Activated CD4-positive, alpha-beta memory T cell treated with anti-CD3 and anti-CD28 coated beads, Interleukin-2, amount 10 ng/mL, durations not matched to agents 7 days and 5 days (primary cell): ENCODE measurements around the gene ATM. TPM values are rescaled to one million over a fixed set of nuclear protein-coding genes. Genes with fewer than 3 reads are reported as not detected.

Experiments
- CTCF ChIA-PET: fragments of 350-600 bp; sonication (Branson Sonifier 250); formaldehyde crosslinking; loops from one replicate; lab custom pipeline; 2021; ENCODE audit warnings: antibody characterized with exemption, inconsistent platforms; lab: Charles Lee
- POLR2A ChIA-PET: fragments of 350-600 bp; sonication (Branson Sonifier 250); formaldehyde crosslinking; loops from one replicate; lab custom pipeline; 2021; ENCODE audit warnings: antibody characterized with exemption; lab: Charles Lee
- DNase-seq: peaks from one replicate; pipeline ENCODE4 v3.0.0-alpha.2; 2020
- H3K27ac Mint-ChIP-seq: one replicate; pipeline ENCODE4 v1.8.0; 2021; ENCODE audit warnings: mild to moderate bottlenecking, mixed read lengths
- H3K27me3 Mint-ChIP-seq: one replicate; pipeline ENCODE4 v1.8.0; 2021; ENCODE audit warnings: mixed read lengths
- H3K36me3 Mint-ChIP-seq: one replicate; pipeline ENCODE4 v1.8.0; 2021; ENCODE audit warnings: low read depth, mixed read lengths
- H3K4me1 Mint-ChIP-seq: one replicate; pipeline ENCODE4 v1.8.0; 2021; ENCODE audit warnings: mixed read lengths
- H3K4me3 Mint-ChIP-seq: one replicate; pipeline ENCODE4 v1.8.0; 2021; ENCODE audit warnings: mild to moderate bottlenecking, mixed read lengths
- H3K9me3 Mint-ChIP-seq: one replicate; pipeline ENCODE4 v1.8.0; 2021; ENCODE audit warnings: mixed read lengths
- total RNA-seq, 2 experiments: library from RNA; stranded (reverse); gene quantifications; one replicate each; pipeline ENCODE4 v1.2.3, GENCODE V29; 2021

ATM gene
- total RNA-seq, 2 experiments from 2014 or later = 130 to 144 TPM

DNA sequence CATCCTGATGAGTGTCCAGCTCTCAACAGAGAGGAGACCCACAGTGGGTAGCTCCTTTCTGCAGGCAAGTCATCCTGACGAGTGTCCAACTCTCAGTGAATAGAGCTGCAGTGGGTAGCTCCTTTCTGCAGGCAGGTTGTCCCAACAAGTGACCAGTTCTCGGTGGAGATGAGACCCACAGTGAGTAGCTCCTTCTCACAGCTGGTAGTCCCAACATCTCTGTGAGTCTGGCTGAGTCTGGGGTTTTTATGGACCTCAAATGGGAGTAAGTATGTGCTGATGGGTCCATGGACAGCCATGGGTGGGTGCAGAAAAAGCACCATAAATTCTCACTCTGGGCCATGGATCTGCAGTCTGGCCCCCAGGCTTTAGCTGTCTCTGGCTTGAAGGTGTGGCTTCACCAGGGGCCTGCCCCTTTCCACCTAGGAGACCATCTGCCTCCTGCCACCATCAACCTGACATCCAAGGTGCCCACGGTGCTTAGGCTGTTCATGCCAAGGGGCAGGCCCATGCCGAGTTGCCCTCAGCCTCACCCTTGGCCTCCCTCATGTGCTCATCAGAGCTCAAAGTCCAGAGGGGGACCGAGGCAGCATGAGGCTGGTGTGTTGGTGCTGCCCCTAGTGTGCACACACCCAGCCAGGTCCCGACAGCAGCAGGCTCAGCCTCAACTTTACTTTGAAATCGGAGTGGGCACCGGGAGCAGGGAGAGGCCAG lies 15.7 kb upstream of the ATM start:
- Mint-ChIP-seq H3K27ac (no peak overlapping the region), H3K4me3 (no peak overlapping the region), H3K27me3 (no peaks in the 10 kb centered on the region), H3K9me3 (peaks cover 36% of the 10 kb centered on the region), H3K4me1 (peaks cover 16% of the 10 kb centered on the region), H3K36me3 (peaks cover 99% of the 10 kb centered on the region)
- ChIA-PET CTCF (no interaction called here), POLR2A (interaction anchor here (0.8 to 1.5 kb wide), 5 partner anchors 8 to 29 kb away, joined by 3 to 5 read pairs (median 3); partner anchors contain the start of gene NPAT)
- DNase-seq = no peak

DNA sequence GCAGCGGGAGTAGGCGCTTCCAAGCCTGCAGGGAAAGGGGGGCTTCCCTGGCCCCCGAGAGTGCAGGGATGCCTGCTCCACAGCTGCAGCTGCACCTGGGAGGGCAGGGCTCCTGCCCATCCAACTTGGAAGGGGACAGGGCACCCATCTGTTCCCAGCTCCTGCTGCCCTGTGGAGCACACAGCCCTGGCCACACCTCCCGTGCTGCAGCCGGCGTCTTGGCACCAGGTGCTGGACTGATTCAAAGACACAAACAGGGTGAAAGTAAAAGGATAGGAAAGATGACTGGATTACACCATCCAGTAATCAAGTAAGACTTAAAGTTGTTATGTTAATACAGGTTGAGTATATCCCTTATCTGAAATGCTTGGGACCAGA lies 15.2 kb upstream of the ATM start:
- H3K4me3 Mint-ChIP-seq = no peak overlapping the region
- H3K9me3 Mint-ChIP-seq = peaks cover 36% of the 10 kb centered on the region
- H3K4me1 Mint-ChIP-seq = peaks cover 16% of the 10 kb centered on the region
- H3K36me3 Mint-ChIP-seq = peaks cover 99% of the 10 kb centered on the region
- ChIA-PET POLR2A (interaction anchor here (0.8 to 1.4 kb wide), 2 partner anchors 9 to 14 kb away, joined by 3 to 5 read pairs; partner anchors contain the start of gene NPAT), CTCF (interaction anchor here (0.9 kb wide), 1 partner anchor 15 kb away, joined by 3 read pairs; the partner anchor contains the start of gene ATM)
- H3K27ac Mint-ChIP-seq = no peak overlapping the region
- DNase-seq = no peak
- no peaks in the 10 kb centered on the region for H3K27me3 Mint-ChIP-seq

DNA sequence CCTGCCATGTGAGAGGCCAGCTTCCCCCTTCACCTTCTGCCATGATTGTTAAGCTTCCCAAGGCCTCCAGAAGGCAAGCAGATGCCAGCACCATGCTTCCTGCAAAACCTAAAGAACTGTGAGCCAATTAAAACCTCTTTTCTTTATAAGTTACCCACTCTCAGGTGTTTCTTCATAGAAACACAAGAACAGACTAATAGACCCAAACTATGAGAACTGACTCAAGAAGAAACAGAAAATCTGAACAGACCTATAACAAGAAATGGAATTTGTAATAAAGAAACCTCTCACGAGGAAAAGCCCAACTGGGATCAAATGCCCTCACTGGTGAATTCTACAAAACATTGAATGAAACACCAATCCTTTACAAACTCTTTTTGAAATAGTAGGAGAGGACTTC lies 12.4 kb upstream of the ATM start:
- ChIA-PET POLR2A (no interaction called here), CTCF (no interaction called here)
- no peak for DNase-seq
- Mint-ChIP-seq H3K4me3 (no peak overlapping the region), H3K27me3 (no peaks in the 10 kb centered on the region), H3K36me3 (peaks cover 95% of the 10 kb centered on the region), H3K4me1 (peaks cover 21% of the 10 kb centered on the region), H3K27ac (no peak overlapping the region), H3K9me3 (peaks cover 23% of the 10 kb centered on the region)

DNA sequence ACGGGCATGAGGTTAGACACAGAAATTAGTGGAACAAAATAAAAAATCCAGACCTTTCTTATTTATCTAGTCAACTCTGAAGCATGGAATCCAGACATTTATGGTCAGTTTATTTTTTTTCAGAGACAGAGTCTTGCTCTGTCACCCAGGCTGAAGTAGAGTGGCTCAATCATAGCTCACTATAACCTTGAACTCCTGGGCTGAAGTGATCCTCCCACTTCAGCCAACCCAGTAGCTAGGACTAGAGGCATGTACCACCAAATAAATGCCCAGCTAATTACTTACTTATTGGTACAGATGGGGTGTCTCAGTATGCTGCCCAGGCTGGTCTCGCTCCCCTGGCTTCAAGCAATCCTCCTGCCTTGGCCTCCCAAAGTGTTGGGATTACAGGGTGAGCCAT lies 9.1 kb upstream of the ATM start:
- no peak overlapping the region for H3K4me3 Mint-ChIP-seq
- no peak overlapping the region for H3K27ac Mint-ChIP-seq
- no peaks in the 10 kb centered on the region for H3K27me3 Mint-ChIP-seq
- DNase-seq = no peak
- ChIA-PET CTCF (interaction anchor here (0.7 to 0.9 kb wide), 2 partner anchors 23 to 95 kb away, joined by 3 to 4 read pairs; no protein-coding TSS in a partner anchor), POLR2A (no interaction called here)
- peaks cover 86% of the 10 kb centered on the region for H3K36me3 Mint-ChIP-seq
- peaks cover 8% of the 10 kb centered on the region for H3K9me3 Mint-ChIP-seq
- peaks cover 43% of the 10 kb centered on the region for H3K4me1 Mint-ChIP-seq

DNA sequence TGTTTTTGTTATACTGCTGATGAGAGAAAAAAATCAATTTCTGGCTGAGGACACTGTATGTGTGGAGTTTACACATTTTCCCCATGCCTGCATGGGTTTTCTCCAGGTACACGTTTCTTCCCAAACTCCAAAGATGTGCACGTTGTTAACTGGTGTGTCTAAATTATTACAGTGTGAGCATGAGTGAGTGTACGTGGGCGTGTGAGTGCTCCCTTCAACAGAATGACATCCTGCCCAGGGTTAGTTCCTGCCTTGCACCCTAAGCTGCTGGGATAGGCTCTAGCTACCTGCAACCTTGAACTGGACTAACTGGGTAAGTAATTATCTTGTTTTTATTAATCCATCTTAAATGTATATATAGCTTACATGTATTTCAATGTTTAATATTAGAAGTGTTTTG lies 5.9 kb upstream of the ATM start:
- Mint-ChIP-seq H3K27ac (no peak overlapping the region), H3K9me3 (no peaks in the 10 kb centered on the region), H3K4me3 (no peak overlapping the region), H3K36me3 (peaks cover 79% of the 10 kb centered on the region), H3K4me1 (peaks cover 53% of the 10 kb centered on the region), H3K27me3 (no peaks in the 10 kb centered on the region)
- ChIA-PET POLR2A (no interaction called here), CTCF (no interaction called here)
- DNase-seq = no peak

DNA sequence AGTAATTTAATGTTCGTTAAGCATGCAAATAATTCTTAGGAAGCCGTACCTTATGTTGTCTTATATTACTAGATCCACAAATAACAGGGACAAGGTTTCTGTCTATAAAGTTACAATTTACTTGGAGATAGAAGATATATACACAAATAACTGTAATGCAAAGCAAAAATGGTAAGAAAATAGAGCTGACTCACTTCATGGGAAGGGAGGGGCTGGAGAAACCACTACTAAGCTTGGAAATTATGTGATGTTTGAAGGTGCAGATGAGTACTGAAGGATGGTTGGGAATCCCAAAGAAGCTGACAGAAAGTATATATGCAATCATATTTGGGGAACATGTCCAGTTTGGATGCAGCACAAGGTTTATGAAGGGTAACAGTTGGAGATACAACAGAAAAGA lies 4.4 kb upstream of the ATM start:
- H3K4me3 Mint-ChIP-seq = no peak overlapping the region
- H3K36me3 Mint-ChIP-seq = peaks cover 70% of the 10 kb centered on the region
- H3K9me3 Mint-ChIP-seq = no peaks in the 10 kb centered on the region
- POLR2A ChIA-PET = interaction anchor here (1.0 to 1.3 kb wide), 4 partner anchors 12 to 18 kb away, joined by 3 to 6 read pairs (median 4); no protein-coding TSS in a partner anchor
- DNase-seq = no peak
- H3K27me3 Mint-ChIP-seq = no peaks in the 10 kb centered on the region
- H3K27ac Mint-ChIP-seq = peak overlapping the region; percentile 28
- CTCF ChIA-PET = interaction anchor here (1.1 kb wide), 1 partner anchor 100 kb away, joined by 4 read pairs; no protein-coding TSS in a partner anchor
- peaks cover 53% of the 10 kb centered on the region for H3K4me1 Mint-ChIP-seq

DNA sequence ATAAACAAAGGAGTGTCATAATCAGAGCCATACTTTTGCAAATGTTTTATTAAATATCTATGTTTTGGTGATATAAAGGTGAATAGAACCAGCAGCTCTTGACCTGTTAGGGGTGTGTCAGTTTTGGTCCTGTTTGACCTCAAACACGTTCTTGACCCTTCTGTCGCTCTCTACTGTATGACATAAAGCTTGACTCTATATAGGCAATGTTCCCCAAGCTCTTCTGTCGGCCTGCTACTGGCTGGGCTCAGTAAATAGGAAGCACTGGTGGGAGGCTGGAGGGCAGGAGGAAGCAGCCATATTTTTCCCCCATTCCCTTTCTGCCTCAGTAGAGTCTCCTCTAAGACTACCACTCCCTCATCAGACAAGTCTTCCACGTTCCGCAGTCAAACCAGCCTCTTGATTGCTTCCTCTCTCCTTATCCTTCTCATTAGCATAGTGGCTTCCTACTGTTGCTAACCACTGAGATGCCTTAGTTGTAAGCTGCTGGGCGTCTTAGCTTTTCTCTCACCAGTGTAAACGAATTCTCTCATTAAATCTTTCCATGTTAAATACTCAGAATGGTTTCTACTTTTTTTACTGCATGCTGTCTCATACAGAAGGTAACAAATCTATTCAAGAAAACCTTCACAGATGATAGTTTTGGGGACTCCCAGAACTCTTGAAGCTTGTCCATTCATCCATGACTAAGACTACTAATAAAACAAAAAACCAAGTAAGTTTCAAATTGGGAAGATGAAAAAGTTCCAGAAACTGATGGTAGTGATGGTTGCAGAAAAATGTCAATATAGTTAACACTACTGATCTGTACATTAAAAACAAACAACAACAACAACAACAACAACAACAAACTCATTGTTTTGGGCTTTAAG lies 3.7 kb upstream of the ATM start:
- POLR2A ChIA-PET = interaction anchor here (1.0 to 1.3 kb wide), 4 partner anchors 12 to 18 kb away, joined by 3 to 6 read pairs (median 4); no protein-coding TSS in a partner anchor
- Mint-ChIP-seq H3K4me3 (peak overlapping the region; percentile 43), H3K27ac (peak overlapping the region; percentile 22), H3K4me1 (peaks cover 51% of the 10 kb centered on the region), H3K27me3 (no peaks in the 10 kb centered on the region), H3K36me3 (peaks cover 63% of the 10 kb centered on the region), H3K9me3 (no peaks in the 10 kb centered on the region)
- CTCF ChIA-PET = interaction anchor here (0.8 to 1.1 kb wide), 2 partner anchors 18 to 101 kb away, joined by 3 to 4 read pairs; no protein-coding TSS in a partner anchor
- DNase-seq = no peak

DNA sequence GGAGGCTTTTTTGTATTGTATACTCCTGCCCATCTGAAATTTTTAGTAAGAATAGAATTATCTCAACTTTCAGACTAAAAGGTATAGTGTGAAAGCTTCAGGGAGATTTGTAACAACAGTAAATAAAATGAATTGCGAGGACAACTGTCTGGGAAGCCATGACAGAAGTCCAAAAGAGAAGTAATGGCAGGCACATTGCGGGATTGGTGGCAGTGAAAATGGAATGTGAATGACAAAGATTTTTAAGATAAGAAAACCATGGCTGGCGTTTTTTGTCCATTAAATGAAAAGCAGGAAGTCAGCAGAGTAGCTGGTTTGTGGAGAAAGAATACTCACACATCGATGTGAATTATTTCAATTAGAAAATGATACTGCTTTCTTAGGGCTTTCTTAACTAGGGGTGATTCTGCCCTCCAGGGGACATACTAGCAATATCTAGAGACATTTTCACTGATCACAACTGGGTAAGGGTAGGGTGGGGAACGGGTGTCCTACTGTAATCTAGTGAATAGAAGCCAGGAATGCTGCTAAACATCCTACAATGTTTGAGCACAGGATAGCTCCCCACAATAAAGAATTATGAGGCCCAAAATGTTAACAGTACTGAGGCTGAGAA lies 2.0 kb upstream of the ATM start:
- CTCF ChIA-PET = interaction anchor here (0.8 to 2.6 kb wide), 5 partner anchors 100 to 280 kb away, joined by 3 to 12 read pairs (median 4); partner anchors contain the start of genes C11orf65 and CUL5
- H3K27ac Mint-ChIP-seq = no peak overlapping the region
- no peaks in the 10 kb centered on the region for H3K9me3 Mint-ChIP-seq
- peaks cover 53% of the 10 kb centered on the region for H3K4me1 Mint-ChIP-seq
- peaks cover 59% of the 10 kb centered on the region for H3K36me3 Mint-ChIP-seq
- H3K27me3 Mint-ChIP-seq = no peaks in the 10 kb centered on the region
- DNase-seq = no peak
- H3K4me3 Mint-ChIP-seq = no peak overlapping the region
- POLR2A ChIA-PET = interaction anchor here (0.6 to 10.3 kb wide), 13 partner anchors 18 to 444 kb away, joined by 3 to 337 read pairs (median 4); partner anchors contain the start of genes ACAT1, CUL5 and DDX10

DNA sequence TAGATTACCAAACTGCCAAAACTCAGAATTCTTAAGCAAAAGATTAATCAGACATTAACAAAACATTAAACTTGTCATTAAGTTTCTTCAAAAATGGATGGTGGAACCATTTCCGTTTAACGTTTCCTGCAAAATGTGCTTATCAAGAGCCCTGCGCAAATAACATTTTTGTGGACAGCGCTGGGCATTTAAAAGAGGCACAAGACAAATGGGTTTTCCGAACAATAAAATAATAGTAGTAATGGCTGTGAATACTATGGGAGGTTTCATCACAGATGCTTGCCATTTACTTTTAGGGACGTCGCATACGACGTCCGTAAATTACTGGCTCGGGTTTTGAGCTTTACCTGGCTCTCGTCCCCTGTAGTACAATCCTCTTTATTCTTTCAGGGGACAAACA lies 1.5 kb upstream of the ATM start:
- H3K36me3 Mint-ChIP-seq = peaks cover 57% of the 10 kb centered on the region
- ChIA-PET POLR2A (interaction anchor here (0.8 to 10.3 kb wide), 18 partner anchors 11 to 444 kb away, joined by 3 to 337 read pairs (median 4); partner anchors contain the start of genes ACAT1, C11orf65, CUL5 and DDX10), CTCF (interaction anchor here (0.8 to 3.0 kb wide), 7 partner anchors 15 to 279 kb away, joined by 3 to 27 read pairs (median 4); partner anchors contain the start of genes C11orf65 and CUL5)
- no peak for DNase-seq
- no peaks in the 10 kb centered on the region for H3K27me3 Mint-ChIP-seq
- no peaks in the 10 kb centered on the region for H3K9me3 Mint-ChIP-seq
- no peak overlapping the region for H3K4me3 Mint-ChIP-seq
- H3K27ac Mint-ChIP-seq = no peak overlapping the region
- peaks cover 54% of the 10 kb centered on the region for H3K4me1 Mint-ChIP-seq

DNA sequence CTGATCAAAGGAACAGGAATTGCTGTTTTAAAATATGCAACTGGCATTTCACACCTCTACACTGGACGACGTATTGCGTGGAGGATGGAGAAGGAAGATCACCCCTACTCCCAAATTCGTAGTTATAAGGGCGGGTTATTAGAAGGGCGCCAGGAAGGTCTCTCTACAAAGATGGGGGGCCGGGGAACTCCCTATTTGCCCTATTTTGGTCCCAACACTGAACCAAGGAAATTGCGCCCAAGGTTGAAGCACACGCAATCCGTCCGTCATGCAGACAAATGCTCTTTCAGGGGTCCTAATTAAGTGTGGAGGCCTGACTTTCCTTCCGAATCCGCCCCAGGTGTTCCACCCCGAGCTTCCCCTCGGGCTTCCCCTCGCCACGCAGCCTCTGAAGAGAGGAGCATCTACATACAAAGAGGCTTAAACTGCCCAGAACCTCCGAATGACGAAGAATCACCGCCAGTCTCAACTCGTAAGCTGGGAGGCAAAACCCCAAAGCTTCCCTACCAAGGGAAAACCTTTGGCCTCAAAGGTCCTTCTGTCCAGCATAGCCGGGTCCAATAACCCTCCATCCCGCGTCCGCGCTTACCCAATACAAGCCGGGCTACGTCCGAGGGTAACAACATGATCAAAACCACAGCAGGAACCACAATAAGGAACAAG lies 825 bp upstream of the ATM start:
- DNase-seq = no peak
- H3K4me3 Mint-ChIP-seq = no peak overlapping the region
- H3K27me3 Mint-ChIP-seq = no peaks in the 10 kb centered on the region
- ChIA-PET POLR2A (interaction anchor here (0.6 to 10.3 kb wide), 28 partner anchors 10 to 443 kb away, joined by 3 to 337 read pairs (median 5); partner anchors contain the start of genes ACAT1, C11orf65, CUL5 and DDX10), CTCF (interaction anchor here (0.7 to 3.0 kb wide), 7 partner anchors 15 to 279 kb away, joined by 3 to 27 read pairs (median 4); partner anchors contain the start of genes C11orf65 and CUL5)
- peaks cover 58% of the 10 kb centered on the region for H3K36me3 Mint-ChIP-seq
- no peak overlapping the region for H3K27ac Mint-ChIP-seq
- peaks cover 54% of the 10 kb centered on the region for H3K4me1 Mint-ChIP-seq
- no peaks in the 10 kb centered on the region for H3K9me3 Mint-ChIP-seq

DNA sequence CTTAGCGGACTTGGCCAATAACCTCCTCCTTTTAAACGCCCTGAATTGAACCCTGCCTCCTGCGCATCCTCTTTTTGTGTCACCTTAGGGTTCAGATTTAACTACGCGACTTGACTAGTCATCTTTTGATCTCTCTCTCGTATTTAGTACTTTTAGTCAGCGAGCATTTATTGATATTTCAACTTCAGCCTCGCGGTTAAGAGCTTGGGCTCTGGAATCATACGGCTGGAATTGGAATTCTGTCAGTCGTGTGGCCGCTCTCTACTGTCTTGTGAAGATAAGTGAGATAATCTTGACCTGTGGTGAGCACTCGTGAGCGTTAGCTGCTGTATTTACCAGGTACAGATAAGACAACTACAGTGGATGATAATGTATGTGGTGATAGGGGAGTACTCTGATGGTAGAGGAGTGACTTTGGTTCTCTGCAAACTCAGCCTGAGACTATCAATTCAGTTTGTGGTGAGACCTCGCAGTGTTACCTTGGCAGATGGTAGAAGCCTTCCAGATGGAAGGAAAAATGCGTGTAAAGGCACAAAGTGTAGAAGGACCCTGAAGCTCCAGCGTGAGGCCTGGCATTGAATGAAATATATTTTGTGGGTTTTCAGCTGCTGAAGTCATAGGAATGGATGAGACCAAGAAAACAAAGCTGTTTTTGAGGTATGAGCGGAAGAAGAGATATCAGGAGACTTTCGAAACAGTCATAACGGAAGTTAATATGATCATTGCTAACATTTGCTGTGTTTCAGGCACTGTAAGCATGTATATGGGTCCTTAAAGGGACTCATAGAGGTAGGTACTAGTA lies 682 bp downstream of the ATM start:
- H3K9me3 Mint-ChIP-seq = no peaks in the 10 kb centered on the region
- ChIA-PET POLR2A (interaction anchor here (0.5 to 10.3 kb wide), 26 partner anchors 9 to 441 kb away, joined by 3 to 337 read pairs (median 5); partner anchors contain the start of genes ACAT1, C11orf65, CUL5 and DDX10), CTCF (interaction anchor here (0.5 to 3.0 kb wide), 11 partner anchors 13 to 798 kb away, joined by 3 to 27 read pairs (median 3); partner anchors contain the start of gene DDX10)
- H3K27me3 Mint-ChIP-seq = no peaks in the 10 kb centered on the region
- peak; percentile 48 for DNase-seq
- H3K27ac Mint-ChIP-seq = no peak overlapping the region
- H3K36me3 Mint-ChIP-seq = peaks cover 51% of the 10 kb centered on the region
- H3K4me1 Mint-ChIP-seq = peaks cover 48% of the 10 kb centered on the region
- no peak overlapping the region for H3K4me3 Mint-ChIP-seq
